ENCODE results near the gene OIT3.
"Not testable (repeated sequence)": the region's sequence is repeated elsewhere in the genome, so short reads cannot be mapped to it uniquely, and the experiment has no call there.

Gene OIT3

GRCh38 chr10:72903941-72904446 lies 10.5 kb downstream of the OIT3 start:
- DNase-seq (ENCODE audit: low read depth, low spot score): not testable (repeated sequence)

DNA sequence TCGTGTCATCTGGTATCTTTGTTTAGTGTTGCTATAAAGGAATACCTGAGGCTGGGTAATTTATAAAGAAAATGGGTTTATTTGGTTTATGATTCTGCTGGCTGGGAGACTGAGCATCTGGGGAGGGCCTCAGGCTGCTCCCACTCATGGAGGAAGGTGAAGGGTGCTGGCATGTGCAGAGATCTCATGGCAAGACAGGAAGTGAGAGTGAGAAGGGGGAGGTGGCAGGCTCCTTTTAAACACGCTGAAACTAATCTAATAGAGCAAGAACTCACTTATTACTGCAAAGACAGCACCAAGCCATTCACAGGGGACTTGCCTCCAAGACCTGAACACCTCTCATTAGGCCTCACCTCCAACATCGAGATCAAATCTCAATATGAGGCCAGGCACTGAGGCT lies 11.3 kb downstream of the OIT3 start:
- DNase-seq (ENCODE audit: low read depth, low spot score): no peak

GRCh38 chr10:72906446-72906845 lies 12.9 kb downstream of the OIT3 start:
- DNase-seq (ENCODE audit: low read depth, low spot score): no peak

DNA sequence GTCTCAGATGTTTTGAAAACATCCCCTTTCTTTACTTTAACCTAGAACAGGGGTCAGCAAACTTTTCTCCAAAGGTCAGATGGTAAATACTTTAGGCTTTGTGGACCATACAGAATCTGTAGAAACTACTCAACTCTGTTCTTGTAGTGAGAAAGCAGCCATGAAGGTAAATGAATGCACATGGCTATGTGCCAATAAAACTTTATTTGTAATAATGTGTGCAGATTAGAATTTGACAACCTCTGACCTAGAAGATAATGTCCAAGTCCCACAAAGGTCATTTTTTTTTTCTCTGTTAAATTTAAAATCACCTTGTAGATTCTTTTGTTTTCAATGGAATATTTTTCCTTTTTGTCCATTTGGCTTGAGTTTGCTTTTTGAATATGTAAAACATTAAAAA lies 17.2 kb downstream of the OIT3 start:
- DNase-seq (ENCODE audit: low read depth, low spot score): no peak

DNA sequence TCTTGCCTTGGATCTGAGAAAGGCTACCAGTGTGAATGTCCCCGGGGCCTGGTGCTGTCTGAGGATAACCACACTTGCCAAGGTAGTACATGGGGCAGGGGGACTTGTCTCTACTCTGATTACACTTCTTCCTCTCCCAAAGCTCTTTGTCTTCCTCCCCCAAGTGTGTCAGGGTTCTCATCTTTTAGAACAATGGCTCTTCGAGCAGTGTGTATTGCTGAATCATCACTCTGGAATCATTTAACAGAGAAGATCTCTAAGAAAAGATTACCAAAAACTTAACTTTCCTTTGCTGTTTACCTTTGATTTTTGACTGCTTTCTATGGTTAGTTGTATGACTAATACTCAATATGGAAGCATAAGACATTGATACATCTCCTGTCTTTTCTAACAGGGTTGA lies 18.2 kb downstream of the OIT3 start:
- no peak for DNase-seq (ENCODE audit: low read depth, low spot score)

DNA sequence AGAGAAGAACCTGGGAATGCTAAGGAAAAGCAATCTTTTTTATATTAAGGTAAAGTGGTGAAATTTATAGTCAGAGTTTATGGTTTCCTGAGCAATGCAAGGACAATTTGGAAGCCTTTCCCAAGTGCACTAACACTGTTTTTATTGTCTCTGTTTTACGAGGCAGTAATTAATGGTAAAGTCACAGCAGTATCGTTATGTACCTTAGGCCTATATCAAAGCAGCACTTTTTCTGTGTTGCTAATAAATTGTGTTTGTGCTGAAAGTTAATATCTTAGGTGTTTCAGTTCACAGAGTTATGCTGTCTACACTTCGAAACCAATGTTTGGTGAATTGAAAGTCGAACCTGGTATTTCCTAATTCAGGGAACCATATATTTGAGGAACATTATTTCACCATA lies 19.2 kb downstream of the OIT3 start:
- no peak for DNase-seq (ENCODE audit: low read depth, low spot score)

GRCh38 chr10:72913287-72913686 lies 19.7 kb downstream of the OIT3 start:
- peak; percentile 56 for DNase-seq (ENCODE audit: low read depth, low spot score)

GRCh38 chr10:72917201-72917600 lies 23.7 kb downstream of the OIT3 start:
- not testable (repeated sequence) for DNase-seq (ENCODE audit: low read depth, low spot score)

- DNase-seq (ENCODE audit: low read depth, low spot score): not testable (repeated sequence)
Observed at GRCh38 chr10:72917803-72918332, 24.3 kb downstream of the OIT3 start.

GRCh38 chr10:72918352-72918751 lies 24.8 kb downstream of the OIT3 start:
- no peak for DNase-seq (ENCODE audit: low read depth, low spot score)

DNA sequence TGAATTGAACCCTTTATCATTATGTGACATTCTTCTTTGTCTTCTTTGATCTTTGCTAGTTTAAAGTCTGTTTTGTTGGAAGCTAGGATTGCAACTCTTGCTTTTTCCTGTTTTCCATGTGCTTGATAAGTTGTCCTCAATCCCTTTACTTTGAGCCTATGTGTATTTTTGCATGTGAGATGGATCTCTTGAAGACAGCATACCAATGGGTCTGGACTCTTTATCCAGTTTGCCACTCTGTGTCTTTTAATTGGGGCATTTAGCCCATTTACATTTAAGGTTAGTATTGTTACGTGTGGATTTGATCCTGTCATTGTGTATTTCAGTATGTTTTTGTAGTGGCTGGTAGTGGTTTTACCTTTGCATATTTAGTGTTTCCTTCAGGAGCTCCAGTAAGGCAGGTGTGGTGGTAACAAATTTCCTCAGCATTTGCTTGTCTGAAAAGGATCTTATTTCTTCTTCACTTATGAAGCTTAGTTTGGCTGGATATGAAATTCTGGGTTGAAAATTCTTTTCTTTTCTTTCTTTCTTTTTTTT lies 27.7 kb downstream of the OIT3 start:
- not testable (repeated sequence) for DNase-seq (ENCODE audit: low read depth, low spot score)

GRCh38 chr10:72924351-72924750 lies 30.8 kb downstream of the OIT3 start:
- DNase-seq (ENCODE audit: low read depth, low spot score): no peak

- DNase-seq (ENCODE audit: low read depth, low spot score): no peak
Observed at GRCh38 chr10:72925951-72926465, 32.5 kb downstream of the OIT3 start.

DNA sequence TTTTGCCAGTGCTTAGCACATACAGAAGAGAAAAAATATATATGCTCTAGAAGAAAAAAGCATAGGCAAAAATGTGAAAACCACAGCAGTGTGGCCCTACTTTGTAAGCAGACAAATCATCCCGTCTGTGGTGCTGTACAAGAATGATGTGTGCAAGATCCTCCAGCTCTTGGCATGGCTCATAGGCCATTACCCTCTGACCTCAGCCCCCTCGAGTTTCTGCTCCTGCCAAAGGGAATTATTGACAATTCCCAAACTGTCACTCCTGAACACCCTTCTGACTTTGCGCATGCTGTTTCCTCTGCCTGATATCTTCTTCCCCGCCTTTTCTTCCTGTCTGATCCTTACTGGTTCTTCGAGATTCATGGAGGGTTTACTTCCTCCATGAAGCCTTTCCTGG lies 33.9 kb downstream of the OIT3 start:
- DNase-seq (ENCODE audit: low read depth, low spot score): no peak

DNA sequence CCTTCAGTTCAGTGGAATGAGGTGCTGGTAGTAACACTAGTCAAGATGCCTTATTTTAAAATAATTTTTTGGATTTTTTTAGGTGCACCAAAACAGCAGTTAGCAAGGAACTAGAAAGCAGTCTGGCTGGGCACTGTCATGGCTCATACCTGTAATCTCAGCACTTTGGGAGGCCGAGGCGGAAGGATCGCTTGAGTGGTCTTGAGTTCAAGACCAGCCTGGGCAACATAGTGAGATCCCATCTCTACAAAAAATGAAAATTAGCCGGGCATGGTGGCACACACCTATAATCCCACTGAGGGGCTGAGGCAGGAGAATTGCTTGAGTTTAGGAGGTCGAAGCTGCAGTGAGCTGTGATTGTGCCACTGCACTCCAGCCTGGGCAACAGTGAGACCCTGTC lies 35.3 kb downstream of the OIT3 start:
- DNase-seq (ENCODE audit: low read depth, low spot score): no peak

- no peak for DNase-seq (ENCODE audit: low read depth, low spot score)
Observed at GRCh38 chr10:72930276-72930675, 36.7 kb downstream of the OIT3 start.

DNA sequence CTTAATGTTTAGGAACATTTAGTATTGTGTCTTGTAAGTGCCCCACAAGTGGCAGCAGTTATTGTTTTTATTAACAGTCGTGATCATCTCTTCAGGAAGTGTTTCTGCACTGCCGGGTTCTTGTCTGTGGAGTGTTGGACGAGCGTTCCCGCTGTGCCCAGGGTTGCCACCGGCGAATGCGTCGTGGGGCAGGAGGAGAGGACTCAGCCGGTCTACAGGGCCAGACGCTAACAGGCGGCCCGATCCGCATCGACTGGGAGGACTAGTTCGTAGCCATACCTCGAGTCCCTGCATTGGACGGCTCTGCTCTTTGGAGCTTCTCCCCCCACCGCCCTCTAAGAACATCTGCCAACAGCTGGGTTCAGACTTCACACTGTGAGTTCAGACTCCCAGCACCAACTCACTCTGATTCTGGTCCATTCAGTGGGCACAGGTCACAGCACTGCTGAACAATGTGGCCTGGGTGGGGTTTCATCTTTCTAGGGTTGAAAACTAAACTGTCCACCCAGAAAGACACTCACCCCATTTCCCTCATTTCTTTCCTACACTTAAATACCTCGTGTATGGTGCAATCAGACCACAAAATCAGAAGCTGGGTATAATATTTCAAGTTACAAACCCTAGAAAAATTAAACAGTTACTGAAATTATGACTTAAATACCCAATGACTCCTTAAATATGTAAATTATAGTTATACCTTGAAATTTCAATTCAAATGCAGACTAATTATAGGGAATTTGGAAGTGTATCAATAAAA lies 38.9 kb downstream of the OIT3 start:
- DNase-seq (ENCODE audit: low read depth, low spot score): no peak

DNA sequence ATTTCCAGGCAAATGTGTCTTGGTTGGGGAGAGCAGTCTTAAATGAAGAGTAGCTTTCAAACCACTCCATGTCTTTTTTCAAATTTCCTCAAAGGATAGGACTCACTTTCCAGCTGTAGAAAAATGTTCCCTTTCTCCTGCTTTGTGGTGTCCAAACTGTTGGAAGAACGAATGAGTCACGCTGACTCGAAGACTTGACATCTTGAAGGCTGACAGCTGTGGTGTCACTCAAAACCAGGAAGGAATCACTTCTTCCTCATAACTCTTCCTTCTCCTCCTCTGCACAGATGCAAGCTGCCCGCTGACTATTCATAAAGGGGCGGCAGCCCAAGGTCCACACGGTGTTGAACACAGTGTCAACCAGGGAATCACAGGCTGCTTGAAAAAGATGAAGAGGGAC lies 41.8 kb downstream of the OIT3 start:
- no peak for DNase-seq (ENCODE audit: low read depth, low spot score)

- no peak for DNase-seq (ENCODE audit: low read depth, low spot score)
Observed at GRCh38 chr10:72943498-72944234, 50.1 kb downstream of the OIT3 start.

DNA sequence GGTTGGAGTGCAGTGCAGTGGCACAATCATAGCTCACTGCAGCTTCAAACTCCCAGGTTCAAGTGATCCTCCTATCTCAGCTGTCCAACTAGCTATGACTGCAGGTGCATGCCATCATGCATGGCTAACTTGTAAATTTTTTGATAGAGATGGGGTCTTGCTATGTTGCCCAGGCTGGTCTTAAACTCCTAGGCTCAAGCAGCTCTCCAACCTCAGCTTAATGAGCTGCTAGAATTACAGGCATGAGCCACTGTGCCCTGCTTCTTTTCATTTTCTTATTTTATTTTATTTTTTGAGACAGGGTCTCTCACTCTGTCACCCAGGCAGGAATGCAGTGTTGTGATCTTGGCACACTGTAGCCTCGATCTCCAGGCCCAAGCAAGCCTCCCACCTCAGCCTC lies 53.4 kb downstream of the OIT3 start:
- DNase-seq (ENCODE audit: low read depth, low spot score): no peak

GRCh38 chr10:72948762-72949161 lies 55.2 kb downstream of the OIT3 start:
- DNase-seq (ENCODE audit: low read depth, low spot score): peak; percentile 27

DNA sequence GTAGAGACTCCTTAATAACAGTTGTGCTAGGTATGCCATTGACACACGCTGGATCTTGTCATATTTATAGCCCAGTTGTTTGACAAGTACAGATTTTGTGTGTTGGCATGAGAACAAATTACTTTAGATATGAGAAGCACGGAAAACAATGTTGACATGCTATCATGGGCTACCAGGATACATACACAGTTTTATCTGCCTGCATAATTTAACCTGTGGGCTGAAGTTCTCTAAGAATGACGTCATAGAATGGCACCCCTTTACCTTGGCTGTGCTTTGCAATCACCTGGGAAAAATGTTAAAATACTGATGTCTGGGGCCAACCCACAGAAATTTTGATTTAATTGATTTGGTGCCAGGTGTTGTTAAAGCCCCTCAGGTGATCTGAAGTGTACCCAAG lies 58.2 kb downstream of the OIT3 start:
- DNase-seq (ENCODE audit: low read depth, low spot score): no peak

Measured in ELF-1 (cell line).